Liver (tissue), 9 donors: ENCODE data around the gene KRTAP12-4. TPM values are rescaled to one million over a fixed set of nuclear protein-coding genes. Genes with fewer than 3 reads are reported as not detected.

Source experiments
- DNase-seq: peaks from one replicate; pipeline ENCODE4 v3.0.0-alpha.2; 2017; ENCODE audit warnings: low spot score
- H3K27ac ChIP-seq, 2 donors: one replicate each; pipeline ENCODE4 v1.7.0; 2013; ENCODE audit warnings: inconsistent platforms in 2 of 2, low read length in 2 of 2, control low read depth in 1 of 2, low read depth in 1 of 2, mild to moderate bottlenecking in 1 of 2
- H3K27me3 ChIP-seq, 4 donors: one replicate each; pipeline versions ENCODE4 v1.6.1 to v1.7.0; 2013; ENCODE audit warnings: low read length in 3 of 4, inconsistent platforms in 1 of 4, mild to moderate bottlenecking in 1 of 4, moderate library complexity in 1 of 4; ENCODE audit not compliant: control insufficient read depth in 4 of 4, insufficient read depth in 4 of 4
- H3K36me3 ChIP-seq, 4 donors: one replicate each; pipeline versions ENCODE4 v1.6.1 to v1.7.0; 2013; ENCODE audit warnings: low read length in 3 of 4, mild to moderate bottlenecking in 3 of 4, low read depth in 1 of 4, moderate library complexity in 1 of 4; ENCODE audit not compliant: control insufficient read depth in 4 of 4, insufficient read depth in 3 of 4
- H3K4me1 ChIP-seq, 4 donors: one replicate each; pipeline versions ENCODE4 v1.6.1 to v1.7.0; 2013; ENCODE audit warnings: low read length in 3 of 4, mild to moderate bottlenecking in 3 of 4, moderate library complexity in 1 of 4; ENCODE audit not compliant: control insufficient read depth in 4 of 4, insufficient read depth in 4 of 4
- H3K4me3 ChIP-seq, 3 donors: one replicate each; pipeline versions ENCODE4 v1.6.1 to v1.7.0; 2013; ENCODE audit warnings: low read length in 3 of 3, control low read depth in 1 of 3, low read depth in 1 of 3, mild to moderate bottlenecking in 1 of 3
- H3K9ac ChIP-seq, 2 donors: one replicate each; pipeline ENCODE4 v1.7.0; 2013; ENCODE audit warnings: low read length in 2 of 2, mild to moderate bottlenecking in 2 of 2, moderate library complexity in 2 of 2, control low read depth in 1 of 2, low read depth in 1 of 2
- H3K9me3 ChIP-seq, 4 donors: one replicate each; pipeline versions ENCODE4 v1.6.1 to v1.7.0; 2013; ENCODE audit warnings: low read length in 3 of 4; ENCODE audit not compliant: control insufficient read depth in 4 of 4
- EGR1 ChIP-seq, 2 donors: IDR thresholded peaks; 2 replicates each; pipeline ENCODE4 v1.6.1; 2016 to 2018; ENCODE audit warnings: antibody characterized with exemption in 2 of 2, low read depth in 2 of 2
- FOXA1 ChIP-seq: IDR thresholded peaks from 2 replicates; pipeline ENCODE4 v1.6.1; 2016; ENCODE audit warnings: antibody characterized with exemption
- GABPA ChIP-seq, 2 donors: IDR thresholded peaks in 1 of 2; conservative IDR thresholded peaks in 1 of 2; 2 replicates each; pipeline ENCODE4 v1.6.1; 2016; ENCODE audit warnings: antibody characterized with exemption in 2 of 2, mild to moderate bottlenecking in 1 of 2, moderate library complexity in 1 of 2
- HNF4A ChIP-seq, 2 donors: conservative IDR thresholded peaks; 2 replicates each; pipeline ENCODE4 v1.6.1; 2016; ENCODE audit warnings: antibody characterized with exemption in 2 of 2, mild to moderate bottlenecking in 2 of 2
- HNF4G ChIP-seq: IDR thresholded peaks from 2 replicates; pipeline ENCODE4 v1.6.1; 2016; ENCODE audit warnings: antibody characterized with exemption
- RAD21 ChIP-seq, 2 donors: IDR thresholded peaks; 2 replicates each; pipeline ENCODE4 v1.6.1; 2016; ENCODE audit warnings: antibody characterized with exemption in 2 of 2, mild to moderate bottlenecking in 2 of 2
- RXRA ChIP-seq, 2 donors: IDR thresholded peaks; 2 replicates each; pipeline ENCODE4 v1.6.1; 2017 to 2018; ENCODE audit warnings: antibody characterized with exemption in 2 of 2, mild to moderate bottlenecking in 1 of 2
- SP1 ChIP-seq: IDR thresholded peaks from 2 replicates; pipeline ENCODE4 v1.6.1; 2018; ENCODE audit warnings: antibody characterized with exemption, mild to moderate bottlenecking
- TAF1 ChIP-seq: conservative IDR thresholded peaks from 2 replicates; pipeline ENCODE4 v1.6.1; 2016; ENCODE audit warnings: antibody characterized with exemption, mild to moderate bottlenecking
- YY1 ChIP-seq: IDR thresholded peaks from 2 replicates; pipeline ENCODE4 v1.6.1; 2016; ENCODE audit warnings: antibody characterized with exemption, mild to moderate bottlenecking
- WGBS: extraction: QIAGEN DNeasy Blood & Tissue Kit; methylation state at CpG from one replicate; pipeline ENCODE4 v1.1.7; 2013; 5-methylcytosine and 5-hydroxymethylcytosine counted together
- polyA plus RNA-seq, 2 donors: library from polyadenylated mRNA; stranded (reverse) in 1 of 2; unstranded in 1 of 2; fragments of 200-250 nt in 1 of 2; fragments of >200 nt in 1 of 2; fragmentation: Nextera tagmentation in 1 of 2; extraction: Ambion mirVana in 1 of 2; gene quantifications; one replicate each; pipeline versions ENCODE4 v1.2.1 to v1.2.3, GENCODE V29; 2013 to 2015
- total RNA-seq, 2 donors: library from RNA; depleted of rRNA; stranded (reverse); fragments of >200 nt; gene quantifications; one replicate each; pipeline ENCODE4 v1.2.3, GENCODE V29; 2014
- TF ChIP-seq, protein P1 (sequence below): IDR thresholded peaks from 2 replicates; pipeline ENCODE4 v1.6.1; 2016; ENCODE audit warnings: antibody characterized with exemption
- TF ChIP-seq, protein P2 (sequence below): IDR thresholded peaks from 2 replicates; pipeline ENCODE4 v1.6.1; 2016; ENCODE audit warnings: antibody characterized with exemption
- TF ChIP-seq, protein P3 (sequence below): IDR thresholded peaks from 2 replicates; pipeline ENCODE4 v1.6.1; 2016; ENCODE audit warnings: antibody characterized with exemption, mild to moderate bottlenecking
- donor health status: healthy.
- donor health status: healthy.
- donor health status: healthy.
- donor health status: healthy.
- donor health status: healthy.

KRTAP12-4 gene
- total and polyA plus RNA-seq, 4 donors: not detected

DNA sequence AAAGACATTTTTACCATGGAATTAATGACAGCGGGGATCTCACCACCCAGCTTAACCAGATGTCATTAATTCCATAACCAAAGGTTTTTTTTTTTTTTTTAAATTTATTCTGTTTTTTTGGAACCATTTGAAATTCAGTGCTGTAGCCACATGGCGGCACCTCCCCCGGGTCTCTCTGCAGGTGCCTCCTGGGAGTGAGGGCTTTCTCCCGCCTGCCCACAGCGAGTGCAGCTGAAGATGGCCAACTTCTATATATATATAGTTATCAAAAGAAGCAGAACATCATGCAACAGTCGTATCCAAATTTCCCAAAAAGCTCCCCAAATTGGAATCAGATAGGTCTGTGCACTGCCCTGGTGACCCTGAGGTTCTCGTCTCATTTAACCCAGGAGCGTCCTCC is 39.0 kb downstream of the KRTAP12-4 start:
- no peaks in the 10 kb centered on the region for H3K4me1 ChIP-seq
- H3K36me3 ChIP-seq: no peaks in the 10 kb centered on the region
- no peak overlapping the region for H3K27ac ChIP-seq
- H3K27me3 ChIP-seq: no peaks in the 10 kb centered on the region
- H3K4me3 ChIP-seq: no peak overlapping the region
- H3K9ac ChIP-seq: no peak overlapping the region
- 75% methylated on average over 8 of the region's 8 CpGs for WGBS
- DNase-seq: no peak
- TF ChIP-seq, protein P1, sequence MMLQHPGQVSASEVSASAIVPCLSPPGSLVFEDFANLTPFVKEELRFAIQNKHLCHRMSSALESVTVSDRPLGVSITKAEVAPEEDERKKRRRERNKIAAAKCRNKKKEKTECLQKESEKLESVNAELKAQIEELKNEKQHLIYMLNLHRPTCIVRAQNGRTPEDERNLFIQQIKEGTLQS: no peak
- TF ChIP-seq SP1 (no peak), EGR1 (IDR thresholded peaks at IDR 0.05; ENCODE audit: low read depth in 2 of 2) (no peak), TAF1 (no peak)
- TF ChIP-seq, protein P2, sequence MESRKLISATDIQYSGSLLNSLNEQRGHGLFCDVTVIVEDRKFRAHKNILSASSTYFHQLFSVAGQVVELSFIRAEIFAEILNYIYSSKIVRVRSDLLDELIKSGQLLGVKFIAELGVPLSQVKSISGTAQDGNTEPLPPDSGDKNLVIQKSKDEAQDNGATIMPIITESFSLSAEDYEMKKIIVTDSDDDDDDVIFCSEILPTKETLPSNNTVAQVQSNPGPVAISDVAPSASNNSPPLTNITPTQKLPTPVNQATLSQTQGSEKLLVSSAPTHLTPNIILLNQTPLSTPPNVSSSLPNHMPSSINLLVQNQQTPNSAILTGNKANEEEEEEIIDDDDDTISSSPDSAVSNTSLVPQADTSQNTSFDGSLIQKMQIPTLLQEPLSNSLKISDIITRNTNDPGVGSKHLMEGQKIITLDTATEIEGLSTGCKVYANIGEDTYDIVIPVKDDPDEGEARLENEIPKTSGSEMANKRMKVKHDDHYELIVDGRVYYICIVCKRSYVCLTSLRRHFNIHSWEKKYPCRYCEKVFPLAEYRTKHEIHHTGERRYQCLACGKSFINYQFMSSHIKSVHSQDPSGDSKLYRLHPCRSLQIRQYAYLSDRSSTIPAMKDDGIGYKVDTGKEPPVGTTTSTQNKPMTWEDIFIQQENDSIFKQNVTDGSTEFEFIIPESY: no peak
- peaks cover 0 to 5% (median under 1%) of the 10 kb centered on the region in 4 donors for H3K9me3 ChIP-seq

DNA sequence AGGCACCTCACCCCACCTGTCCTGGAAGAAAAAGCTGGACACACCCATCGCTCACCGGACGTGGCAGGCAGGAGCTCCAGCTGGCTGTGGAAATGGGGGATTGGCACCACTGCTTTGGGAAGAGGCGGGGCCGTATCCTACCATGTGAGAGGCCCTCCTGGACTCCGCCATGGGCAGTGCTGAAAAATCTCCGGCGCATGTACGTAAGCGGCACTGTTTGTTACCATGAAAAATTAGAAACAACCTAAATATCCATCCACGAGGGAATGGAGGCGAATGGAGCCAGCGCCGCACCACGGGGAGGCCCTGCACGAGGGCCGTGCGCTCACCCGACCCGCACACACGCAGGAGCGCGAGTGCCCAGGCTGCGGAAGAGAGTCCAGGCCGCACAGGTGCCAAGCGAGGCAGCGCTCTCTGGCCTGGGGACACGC is 39.5 kb downstream of the KRTAP12-4 start:
- Histone ChIP-seq H3K4me3 (no peak overlapping the region), H3K27ac (no peak overlapping the region), H3K27me3 (no peaks in the 10 kb centered on the region), H3K36me3 (no peaks in the 10 kb centered on the region), H3K4me1 (no peaks in the 10 kb centered on the region), H3K9me3 (peaks cover 0 to 10% (median 1%) of the 10 kb centered on the region in 4 donors), H3K9ac (no peak overlapping the region)
- WGBS: 90% methylated on average over 28 of the region's 28 CpGs
- TF ChIP-seq HNF4G (no peak), YY1 (no peak), SP1 (no peak), HNF4A (conservative IDR thresholded peaks at IDR 0.05) (no peak), RXRA (IDR thresholded peaks at IDR 0.05) (no peak), FOXA1 (no peak), EGR1 (IDR thresholded peaks at IDR 0.05; ENCODE audit: low read depth in 2 of 2) (no peak), GABPA (IDR thresholded peaks at IDR 0.05 in 1 of 2, conservative IDR thresholded peaks at IDR 0.05 in 1 of 2) (no peak), RAD21 (IDR thresholded peaks at IDR 0.05) (no peak)
- TF ChIP-seq, protein P1: no peak
- TF ChIP-seq, protein P3, sequence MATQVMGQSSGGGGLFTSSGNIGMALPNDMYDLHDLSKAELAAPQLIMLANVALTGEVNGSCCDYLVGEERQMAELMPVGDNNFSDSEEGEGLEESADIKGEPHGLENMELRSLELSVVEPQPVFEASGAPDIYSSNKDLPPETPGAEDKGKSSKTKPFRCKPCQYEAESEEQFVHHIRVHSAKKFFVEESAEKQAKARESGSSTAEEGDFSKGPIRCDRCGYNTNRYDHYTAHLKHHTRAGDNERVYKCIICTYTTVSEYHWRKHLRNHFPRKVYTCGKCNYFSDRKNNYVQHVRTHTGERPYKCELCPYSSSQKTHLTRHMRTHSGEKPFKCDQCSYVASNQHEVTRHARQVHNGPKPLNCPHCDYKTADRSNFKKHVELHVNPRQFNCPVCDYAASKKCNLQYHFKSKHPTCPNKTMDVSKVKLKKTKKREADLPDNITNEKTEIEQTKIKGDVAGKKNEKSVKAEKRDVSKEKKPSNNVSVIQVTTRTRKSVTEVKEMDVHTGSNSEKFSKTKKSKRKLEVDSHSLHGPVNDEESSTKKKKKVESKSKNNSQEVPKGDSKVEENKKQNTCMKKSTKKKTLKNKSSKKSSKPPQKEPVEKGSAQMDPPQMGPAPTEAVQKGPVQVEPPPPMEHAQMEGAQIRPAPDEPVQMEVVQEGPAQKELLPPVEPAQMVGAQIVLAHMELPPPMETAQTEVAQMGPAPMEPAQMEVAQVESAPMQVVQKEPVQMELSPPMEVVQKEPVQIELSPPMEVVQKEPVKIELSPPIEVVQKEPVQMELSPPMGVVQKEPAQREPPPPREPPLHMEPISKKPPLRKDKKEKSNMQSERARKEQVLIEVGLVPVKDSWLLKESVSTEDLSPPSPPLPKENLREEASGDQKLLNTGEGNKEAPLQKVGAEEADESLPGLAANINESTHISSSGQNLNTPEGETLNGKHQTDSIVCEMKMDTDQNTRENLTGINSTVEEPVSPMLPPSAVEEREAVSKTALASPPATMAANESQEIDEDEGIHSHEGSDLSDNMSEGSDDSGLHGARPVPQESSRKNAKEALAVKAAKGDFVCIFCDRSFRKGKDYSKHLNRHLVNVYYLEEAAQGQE: no peak
- TF ChIP-seq, protein P2: no peak
- DNase-seq: peak; percentile 23
